ENCODE results near the gene ARHGAP28.
"Not testable (repeated sequence)": the region's sequence is repeated elsewhere in the genome, so short reads cannot be mapped to it uniquely, and the experiment has no call there.

ARHGAP28 gene

GRCh38 chr18:6901286-6901926 is 171.9 kb downstream of the ARHGAP28 start:
- TF ChIP-seq Cebpa-rat (IDR thresholded peaks at IDR 0.05), result no peak
- H3K36me3 ChIP-seq, result no peaks in the 10 kb centered on the region
- peaks cover 9% of the 10 kb centered on the region; the same call in 1 of the 2 replicates for H3K9me3 ChIP-seq
- no peak overlapping the region for H3K4me3 ChIP-seq
- no peak overlapping the region for H3K4me2 ChIP-seq
- H3K27me3 ChIP-seq, result no peaks in the 10 kb centered on the region
- H3K4me1 ChIP-seq, result no peaks in the 10 kb centered on the region
- no peak overlapping the region for H3K27ac ChIP-seq
- H3K9ac ChIP-seq, result no peak overlapping the region
- H4K20me1 ChIP-seq, result no peaks in the 10 kb centered on the region

- H3K9me3 ChIP-seq, result no peaks in the 10 kb centered on the region
- no peaks in the 10 kb centered on the region for H3K4me1 ChIP-seq
- TF ChIP-seq Cebpa-rat (IDR thresholded peaks at IDR 0.05), result no peak
- no peak overlapping the region for H3K4me3 ChIP-seq
- no peak overlapping the region for H3K9ac ChIP-seq
- H4K20me1 ChIP-seq, result no peaks in the 10 kb centered on the region
- H3K36me3 ChIP-seq, result no peaks in the 10 kb centered on the region
- H3K27ac ChIP-seq, result no peak overlapping the region
- no peak overlapping the region for H3K4me2 ChIP-seq
- no peaks in the 10 kb centered on the region for H3K27me3 ChIP-seq
These were observed 187.6 kb downstream of the ARHGAP28 start for GRCh38 chr18:6917072-6917471.

- no peak overlapping the region for H3K9ac ChIP-seq
- H3K27me3 ChIP-seq, result no peaks in the 10 kb centered on the region
- H3K27ac ChIP-seq, result no peak overlapping the region
- no peaks in the 10 kb centered on the region for H3K9me3 ChIP-seq
- H4K20me1 ChIP-seq, result no peaks in the 10 kb centered on the region
- no peak overlapping the region for H3K4me3 ChIP-seq
- no peak overlapping the region for H3K4me2 ChIP-seq
- no peaks in the 10 kb centered on the region for H3K4me1 ChIP-seq
- H3K36me3 ChIP-seq, result no peaks in the 10 kb centered on the region
- no peak for TF ChIP-seq Cebpa-rat (IDR thresholded peaks at IDR 0.05)
These were observed 190.8 kb downstream of the ARHGAP28 start for GRCh38 chr18:6920099-6920955.

- no peaks in the 10 kb centered on the region for H3K36me3 ChIP-seq
- no peak overlapping the region for H3K4me3 ChIP-seq
- H3K4me1 ChIP-seq, result no peaks in the 10 kb centered on the region
- H3K9ac ChIP-seq, result no peak overlapping the region
- no peak for TF ChIP-seq Cebpa-rat (IDR thresholded peaks at IDR 0.05)
- no peaks in the 10 kb centered on the region for H3K9me3 ChIP-seq
- H3K4me2 ChIP-seq, result no peak overlapping the region
- H3K27me3 ChIP-seq, result no peaks in the 10 kb centered on the region
- no peak overlapping the region for H3K27ac ChIP-seq
- H4K20me1 ChIP-seq, result no peaks in the 10 kb centered on the region
These were observed 192.1 kb downstream of the ARHGAP28 start for GRCh38 chr18:6921571-6921970.

GRCh38 chr18:6923220-6923619 is 193.7 kb downstream of the ARHGAP28 start:
- no peaks in the 10 kb centered on the region for H4K20me1 ChIP-seq
- 0 out of 2 replicates have a peak, but pooled peaks cover 5% of the 10 kb centered on the region for H3K4me1 ChIP-seq
- H3K4me3 ChIP-seq, result no peak overlapping the region
- no peaks in the 10 kb centered on the region for H3K27me3 ChIP-seq
- H3K9me3 ChIP-seq, result no peaks in the 10 kb centered on the region
- no peak overlapping the region for H3K9ac ChIP-seq
- no peak for TF ChIP-seq Cebpa-rat (IDR thresholded peaks at IDR 0.05)
- no peak overlapping the region for H3K4me2 ChIP-seq
- no peak overlapping the region for H3K27ac ChIP-seq
- H3K36me3 ChIP-seq, result no peaks in the 10 kb centered on the region

- Histone ChIP-seq H3K36me3 (no peaks in the 10 kb centered on the region), H3K9ac (no peak overlapping the region), H3K4me3 (no peak overlapping the region), H3K4me1 (0 out of 2 replicates have a peak, but pooled peaks cover 6% of the 10 kb centered on the region), H3K27ac (no peak overlapping the region), H4K20me1 (no peaks in the 10 kb centered on the region), H3K9me3 (no peaks in the 10 kb centered on the region), H3K27me3 (no peaks in the 10 kb centered on the region), H3K4me2 (no peak overlapping the region)
- no peak for TF ChIP-seq Cebpa-rat (IDR thresholded peaks at IDR 0.05)
These were observed 197.6 kb downstream of the ARHGAP28 start for GRCh38 chr18:6927153-6927552.

- H3K4me2 ChIP-seq, result no peak overlapping the region
- 0 out of 2 replicates have a peak, but pooled peaks cover 6% of the 10 kb centered on the region for H3K4me1 ChIP-seq
- H3K4me3 ChIP-seq, result no peak overlapping the region
- H3K27ac ChIP-seq, result no peak overlapping the region
- no peaks in the 10 kb centered on the region for H3K27me3 ChIP-seq
- no peak overlapping the region for H3K9ac ChIP-seq
- TF ChIP-seq Cebpa-rat (IDR thresholded peaks at IDR 0.05), result no peak
- H3K36me3 ChIP-seq, result no peaks in the 10 kb centered on the region
- H3K9me3 ChIP-seq, result no peaks in the 10 kb centered on the region
- no peaks in the 10 kb centered on the region for H4K20me1 ChIP-seq
These were observed 198.8 kb downstream of the ARHGAP28 start for GRCh38 chr18:6928359-6928758.

GRCh38 chr18:6929370-6930102 is 200.0 kb downstream of the ARHGAP28 start:
- Histone ChIP-seq H3K9me3 (no peaks in the 10 kb centered on the region), H3K36me3 (no peaks in the 10 kb centered on the region), H3K9ac (no peak overlapping the region), H3K4me1 (0 out of 2 replicates have a peak, but pooled peaks cover 6% of the 10 kb centered on the region), H3K27me3 (no peaks in the 10 kb centered on the region), H3K4me2 (no peak overlapping the region), H3K27ac (no peak overlapping the region), H3K4me3 (no peak overlapping the region), H4K20me1 (no peaks in the 10 kb centered on the region)
- TF ChIP-seq Cebpa-rat (IDR thresholded peaks at IDR 0.05), result no peak

- H3K27ac ChIP-seq, result no peak overlapping the region
- no peaks in the 10 kb centered on the region for H3K9me3 ChIP-seq
- H3K36me3 ChIP-seq, result no peaks in the 10 kb centered on the region
- no peak overlapping the region for H3K4me3 ChIP-seq
- H3K27me3 ChIP-seq, result no peaks in the 10 kb centered on the region
- H4K20me1 ChIP-seq, result no peaks in the 10 kb centered on the region
- no peak overlapping the region for H3K9ac ChIP-seq
- TF ChIP-seq Cebpa-rat (IDR thresholded peaks at IDR 0.05), result no peak
- H3K4me2 ChIP-seq, result no peak overlapping the region
- H3K4me1 ChIP-seq, result no peaks in the 10 kb centered on the region
These were observed 205.3 kb downstream of the ARHGAP28 start for GRCh38 chr18:6934859-6935258.

GRCh38 chr18:6938003-6938402 is 208.5 kb downstream of the ARHGAP28 start:
- Histone ChIP-seq H3K4me2 (no peak overlapping the region), H3K27ac (no peak overlapping the region), H3K9me3 (no peaks in the 10 kb centered on the region), H3K9ac (no peak overlapping the region), H3K4me3 (no peak overlapping the region), H4K20me1 (no peaks in the 10 kb centered on the region), H3K4me1 (no peaks in the 10 kb centered on the region), H3K27me3 (no peaks in the 10 kb centered on the region), H3K36me3 (no peaks in the 10 kb centered on the region)
- TF ChIP-seq Cebpa-rat (IDR thresholded peaks at IDR 0.05), result no peak

GRCh38 chr18:6938403-6938802 is 208.9 kb downstream of the ARHGAP28 start:
- H3K4me3 ChIP-seq, H3K27me3 ChIP-seq, H3K4me2 ChIP-seq, H3K36me3 ChIP-seq, H4K20me1 ChIP-seq, H3K4me1 ChIP-seq, H3K27ac ChIP-seq, H3K9ac ChIP-seq, H3K9me3 ChIP-seq: not testable (repeated sequence)

Measured in BLaER1 (cell line).